GM12873 (cell line): ENCODE results near the gene LINS1.

Experiments
- TF ChIP-seq, protein P1 (sequence below): IDR thresholded peaks from 2 replicates; pipeline ENCODE4 v1.5.1; 2012; ENCODE audit warnings: low read depth, mild to moderate bottlenecking, moderate library complexity, low read length, control low read depth; ENCODE audit not compliant: insufficient read depth; ENCODE audit errors: missing control alignments

LINS1 gene

DNA sequence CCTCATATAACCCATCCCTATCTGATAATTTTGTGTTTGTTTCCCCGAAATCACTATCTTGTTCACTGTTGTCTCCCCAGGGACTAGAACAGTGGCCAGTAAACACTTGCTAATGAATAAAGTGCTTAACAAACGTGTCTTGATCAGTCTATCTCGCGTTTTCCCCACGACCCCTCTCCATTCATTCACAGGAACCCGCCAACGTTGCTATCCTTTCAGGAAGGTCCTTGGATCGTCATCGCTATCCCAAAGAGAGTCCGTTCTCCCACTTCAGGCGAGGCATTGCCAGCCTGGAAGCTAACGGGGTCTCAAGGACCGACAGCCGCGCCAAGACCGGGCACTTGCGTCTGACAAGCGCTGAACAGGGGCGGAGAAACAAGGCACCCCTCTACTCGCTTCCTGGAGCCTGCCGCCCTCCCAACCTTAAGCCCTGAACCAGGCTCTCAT is 344 bp downstream of the LINS1 start:
- TF ChIP-seq, protein P1, sequence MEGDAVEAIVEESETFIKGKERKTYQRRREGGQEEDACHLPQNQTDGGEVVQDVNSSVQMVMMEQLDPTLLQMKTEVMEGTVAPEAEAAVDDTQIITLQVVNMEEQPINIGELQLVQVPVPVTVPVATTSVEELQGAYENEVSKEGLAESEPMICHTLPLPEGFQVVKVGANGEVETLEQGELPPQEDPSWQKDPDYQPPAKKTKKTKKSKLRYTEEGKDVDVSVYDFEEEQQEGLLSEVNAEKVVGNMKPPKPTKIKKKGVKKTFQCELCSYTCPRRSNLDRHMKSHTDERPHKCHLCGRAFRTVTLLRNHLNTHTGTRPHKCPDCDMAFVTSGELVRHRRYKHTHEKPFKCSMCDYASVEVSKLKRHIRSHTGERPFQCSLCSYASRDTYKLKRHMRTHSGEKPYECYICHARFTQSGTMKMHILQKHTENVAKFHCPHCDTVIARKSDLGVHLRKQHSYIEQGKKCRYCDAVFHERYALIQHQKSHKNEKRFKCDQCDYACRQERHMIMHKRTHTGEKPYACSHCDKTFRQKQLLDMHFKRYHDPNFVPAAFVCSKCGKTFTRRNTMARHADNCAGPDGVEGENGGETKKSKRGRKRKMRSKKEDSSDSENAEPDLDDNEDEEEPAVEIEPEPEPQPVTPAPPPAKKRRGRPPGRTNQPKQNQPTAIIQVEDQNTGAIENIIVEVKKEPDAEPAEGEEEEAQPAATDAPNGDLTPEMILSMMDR = no peak

DNA sequence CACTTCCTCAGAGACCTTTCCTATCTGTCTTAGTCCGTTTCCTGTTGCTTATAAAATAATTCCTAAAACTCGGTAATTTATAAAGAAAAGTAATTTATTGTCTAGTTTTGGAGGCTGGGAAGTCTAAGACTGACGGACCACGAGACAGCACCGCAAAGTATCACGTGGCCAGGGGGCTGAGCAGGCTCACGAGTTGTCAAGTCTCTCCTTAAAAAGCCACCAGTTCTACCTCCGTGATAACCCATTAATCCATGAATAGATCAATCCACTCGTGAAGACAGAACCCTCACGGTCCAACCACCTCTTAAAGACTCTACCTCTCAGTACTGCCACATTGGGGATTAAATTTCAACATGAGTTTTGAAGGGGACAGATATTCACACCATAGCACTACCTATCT is 821 bp downstream of the LINS1 start:
- TF ChIP-seq, protein P1 = no peak

DNA sequence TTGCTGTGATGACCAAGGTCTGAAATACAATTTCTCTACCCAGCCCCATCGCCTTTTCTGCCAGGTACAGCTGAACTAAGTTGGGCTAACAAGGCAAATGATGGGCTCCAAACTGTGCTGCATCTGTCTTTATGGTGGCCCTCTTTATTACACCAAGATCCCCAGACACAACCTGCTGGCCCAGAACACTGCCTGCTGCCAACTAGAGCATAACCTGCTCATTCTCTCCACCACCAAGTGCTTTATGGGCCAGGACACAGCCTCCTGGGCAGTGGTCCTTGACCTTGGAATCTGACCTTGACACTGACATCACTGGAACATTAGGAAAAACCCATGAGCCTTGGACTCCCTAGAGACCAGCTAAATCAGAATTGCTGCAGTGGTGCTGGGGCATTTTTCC is 3.3 kb downstream of the LINS1 start:
- TF ChIP-seq, protein P1 = no peak

DNA sequence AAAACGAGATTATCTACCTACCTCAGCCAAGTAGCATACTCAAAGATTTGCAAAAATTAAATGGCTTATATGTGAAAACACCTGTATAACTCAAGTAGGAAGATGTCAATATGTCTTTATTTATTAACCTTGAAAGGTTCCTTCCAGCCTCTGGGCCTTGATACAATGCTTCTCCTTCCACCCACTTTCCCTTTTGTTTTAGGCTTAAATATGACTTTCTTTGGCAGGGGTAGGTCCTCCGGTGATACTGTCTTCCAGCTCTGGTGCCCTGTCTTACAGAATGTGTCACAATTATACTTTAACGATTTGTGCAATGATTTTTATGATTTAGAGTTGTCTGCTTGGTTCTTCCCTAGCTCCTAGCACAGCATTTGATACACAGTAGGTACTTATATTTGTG is 4.1 kb downstream of the LINS1 start:
- TF ChIP-seq, protein P1 = no peak

DNA sequence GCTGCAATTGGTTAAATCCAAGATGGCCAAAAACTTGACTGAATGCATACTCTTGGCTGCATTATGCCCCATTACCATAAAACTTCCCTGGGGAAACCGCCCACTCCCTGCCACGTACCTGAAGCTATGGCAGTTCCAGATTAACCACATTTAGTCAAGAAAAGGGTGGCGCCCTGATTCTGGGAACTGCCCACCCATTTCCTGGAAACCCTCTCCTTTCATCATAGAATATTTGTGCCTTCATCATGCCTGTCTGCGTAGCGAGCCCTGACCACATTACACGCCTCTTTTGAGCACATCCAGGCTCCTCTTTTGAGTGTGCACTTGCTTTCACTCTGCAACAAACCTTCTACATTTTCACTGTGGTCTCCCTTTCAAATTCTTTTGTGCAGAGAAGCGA is 5.2 kb downstream of the LINS1 start:
- TF ChIP-seq, protein P1 = no peak

DNA sequence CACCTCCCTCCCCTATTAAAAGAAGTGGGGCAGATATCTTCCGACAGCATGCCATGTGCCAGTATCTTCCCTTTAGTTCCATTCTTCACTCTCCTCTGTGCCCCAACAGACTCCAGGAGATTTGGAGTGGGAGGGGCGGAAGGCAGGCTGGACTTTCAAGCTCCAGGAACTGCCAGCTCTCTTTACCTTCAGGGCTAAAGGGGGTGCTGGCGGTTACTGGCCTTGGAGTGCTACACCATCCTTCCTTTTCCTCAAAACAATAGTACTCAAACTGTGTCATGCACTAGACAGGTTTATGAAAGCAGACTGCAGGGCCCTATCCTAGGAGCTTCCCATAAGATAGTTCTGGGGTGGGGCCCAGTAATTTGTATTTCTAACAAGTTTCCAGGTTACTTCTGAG is 6.0 kb downstream of the LINS1 start:
- TF ChIP-seq, protein P1 = no peak

DNA sequence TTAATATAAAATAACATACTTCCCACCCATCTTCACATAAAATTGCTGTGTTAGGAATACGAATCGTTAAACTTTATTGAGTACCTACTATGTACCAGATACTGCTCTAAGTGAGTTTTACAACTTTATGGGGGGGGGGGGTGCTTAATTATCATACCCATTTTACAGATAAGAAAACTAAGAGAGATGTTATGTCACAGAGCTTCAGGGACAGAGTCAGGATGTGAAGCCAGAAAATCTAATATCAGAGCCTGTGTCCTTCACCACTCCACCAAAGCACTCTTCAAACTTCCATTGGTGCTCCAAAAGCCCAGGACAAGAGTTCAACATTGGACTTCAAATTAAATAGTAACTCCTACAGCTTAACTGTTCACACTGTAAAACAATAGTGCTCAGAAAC is 8.6 kb downstream of the LINS1 start:
- TF ChIP-seq, protein P1 = no peak

DNA sequence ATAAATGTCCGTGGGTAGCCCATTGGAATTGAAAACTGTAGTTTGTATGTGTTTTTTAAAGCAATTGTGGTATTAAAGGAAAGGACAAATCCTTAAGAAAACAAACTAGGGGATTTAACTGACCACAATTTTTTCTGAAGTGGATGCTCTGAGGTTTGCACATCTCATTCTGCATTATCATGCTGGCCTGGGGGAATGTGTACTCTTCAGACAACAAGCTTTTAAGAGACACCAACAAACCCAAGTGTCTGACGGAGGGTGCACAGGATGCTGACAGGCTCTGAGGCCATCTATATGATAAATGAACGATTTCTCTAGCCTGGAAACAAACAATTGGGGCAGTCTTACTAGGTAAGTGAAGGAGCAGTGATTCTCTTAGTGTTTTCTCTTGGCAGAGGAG is 9.1 kb downstream of the LINS1 start:
- TF ChIP-seq, protein P1 = no peak
